ENCODE results near the gene MDM1.

MDM1 gene, protein sequence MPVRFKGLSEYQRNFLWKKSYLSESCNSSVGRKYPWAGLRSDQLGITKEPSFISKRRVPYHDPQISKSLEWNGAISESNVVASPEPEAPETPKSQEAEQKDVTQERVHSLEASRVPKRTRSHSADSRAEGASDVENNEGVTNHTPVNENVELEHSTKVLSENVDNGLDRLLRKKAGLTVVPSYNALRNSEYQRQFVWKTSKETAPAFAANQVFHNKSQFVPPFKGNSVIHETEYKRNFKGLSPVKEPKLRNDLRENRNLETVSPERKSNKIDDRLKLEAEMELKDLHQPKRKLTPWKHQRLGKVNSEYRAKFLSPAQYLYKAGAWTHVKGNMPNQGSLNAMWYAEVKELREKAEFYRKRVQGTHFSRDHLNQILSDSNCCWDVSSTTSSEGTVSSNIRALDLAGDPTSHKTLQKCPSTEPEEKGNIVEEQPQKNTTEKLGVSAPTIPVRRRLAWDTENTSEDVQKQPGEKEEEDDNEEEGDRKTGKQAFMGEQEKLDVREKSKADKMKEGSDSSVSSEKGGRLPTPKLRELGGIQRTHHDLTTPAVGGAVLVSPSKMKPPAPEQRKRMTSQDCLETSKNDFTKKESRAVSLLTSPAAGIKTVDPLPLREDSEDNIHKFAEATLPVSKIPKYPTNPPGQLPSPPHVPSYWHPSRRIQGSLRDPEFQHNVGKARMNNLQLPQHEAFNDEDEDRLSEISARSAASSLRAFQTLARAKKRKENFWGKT

GRCh38 chr12:68331869-68332727, at the start of gene MDM1:
MDM1 (minus strand) TSS chr12:68332362; CDS start chr12:68332245, 117 bp downstream.
- DNase-seq (ENCODE audit: low read depth, low spot score), result peak; percentile 94

DNA sequence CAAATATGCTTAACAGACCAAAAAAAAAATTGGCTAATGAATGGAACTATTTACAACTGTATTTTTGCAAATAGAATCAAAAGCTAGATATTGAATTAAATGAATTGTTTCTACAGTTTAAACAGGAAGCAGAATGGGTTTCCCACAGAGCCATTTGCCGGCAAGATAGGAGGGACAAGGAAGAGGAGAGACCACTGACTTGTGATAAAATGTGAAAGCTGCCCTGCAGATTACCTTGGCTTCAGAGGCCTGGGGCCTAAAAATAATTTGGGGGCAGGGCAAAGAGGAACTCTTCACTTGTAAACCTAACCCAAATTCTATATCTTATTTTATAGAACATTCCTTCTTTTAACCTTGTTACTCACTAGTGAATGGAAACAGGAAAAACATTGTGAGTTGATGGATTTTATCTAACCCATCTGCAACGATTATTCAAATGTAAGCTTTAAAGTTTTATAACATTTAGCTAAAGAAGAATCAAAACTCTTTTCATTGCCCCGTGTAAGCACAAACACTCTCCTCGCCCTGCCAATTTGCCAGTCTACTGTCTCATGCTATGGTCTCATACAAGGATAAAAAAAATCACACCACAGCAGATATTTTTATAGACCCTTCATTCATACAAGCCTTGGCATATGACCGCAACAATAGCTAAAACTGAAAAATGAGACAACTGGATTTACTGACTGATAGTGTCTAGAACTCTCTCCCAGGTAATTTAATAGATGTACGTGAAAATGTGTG, 49.5 kb upstream of the MDM1 start:
- no peak for DNase-seq (ENCODE audit: low read depth, low spot score)

DNA sequence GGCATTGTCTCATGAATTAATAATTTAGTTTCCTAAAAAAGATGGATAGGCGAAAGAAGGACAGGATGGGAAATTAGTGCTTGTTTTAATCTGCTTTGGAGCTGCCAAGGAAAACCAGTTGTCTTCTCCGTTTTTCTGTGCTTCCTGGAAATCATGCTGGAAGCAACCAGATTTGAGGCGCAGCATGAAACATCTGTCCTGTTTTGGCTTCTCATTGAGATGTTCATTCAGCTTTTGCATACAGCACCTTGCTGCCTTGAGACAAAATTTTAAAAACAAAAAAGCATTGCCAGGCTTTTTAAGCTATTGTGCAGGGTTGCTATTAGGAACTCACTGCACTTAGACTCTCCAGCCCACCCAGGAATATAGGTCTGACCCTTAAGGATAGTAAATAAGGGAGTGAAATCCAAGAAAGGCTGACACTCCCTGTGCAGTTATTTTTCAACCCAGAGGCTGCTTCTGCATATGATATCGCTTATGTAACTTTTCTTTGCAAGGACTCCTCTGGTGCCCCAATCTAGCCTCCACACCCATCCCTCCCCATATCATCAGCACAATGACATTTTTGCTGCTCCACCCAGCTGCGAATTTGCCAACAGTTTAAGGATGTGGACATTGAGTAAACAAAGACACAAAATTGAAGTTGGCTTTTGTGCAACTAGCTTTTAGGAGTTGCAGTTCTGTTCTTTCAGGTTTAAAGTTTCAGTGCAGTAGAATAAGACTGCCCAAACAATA, 46.9 kb upstream of the MDM1 start:
- DNase-seq (ENCODE audit: low read depth, low spot score), result no peak

- no peak for DNase-seq (ENCODE audit: low read depth, low spot score)
Observed at GRCh38 chr12:68377881-68378280, 45.7 kb upstream of the MDM1 start.

- DNase-seq (ENCODE audit: low read depth, low spot score), result no peak
Observed at GRCh38 chr12:68376901-68377300, 44.7 kb upstream of the MDM1 start.

GRCh38 chr12:68375756-68376695, 43.9 kb upstream of the MDM1 start:
- no peak for DNase-seq (ENCODE audit: low read depth, low spot score)

DNA sequence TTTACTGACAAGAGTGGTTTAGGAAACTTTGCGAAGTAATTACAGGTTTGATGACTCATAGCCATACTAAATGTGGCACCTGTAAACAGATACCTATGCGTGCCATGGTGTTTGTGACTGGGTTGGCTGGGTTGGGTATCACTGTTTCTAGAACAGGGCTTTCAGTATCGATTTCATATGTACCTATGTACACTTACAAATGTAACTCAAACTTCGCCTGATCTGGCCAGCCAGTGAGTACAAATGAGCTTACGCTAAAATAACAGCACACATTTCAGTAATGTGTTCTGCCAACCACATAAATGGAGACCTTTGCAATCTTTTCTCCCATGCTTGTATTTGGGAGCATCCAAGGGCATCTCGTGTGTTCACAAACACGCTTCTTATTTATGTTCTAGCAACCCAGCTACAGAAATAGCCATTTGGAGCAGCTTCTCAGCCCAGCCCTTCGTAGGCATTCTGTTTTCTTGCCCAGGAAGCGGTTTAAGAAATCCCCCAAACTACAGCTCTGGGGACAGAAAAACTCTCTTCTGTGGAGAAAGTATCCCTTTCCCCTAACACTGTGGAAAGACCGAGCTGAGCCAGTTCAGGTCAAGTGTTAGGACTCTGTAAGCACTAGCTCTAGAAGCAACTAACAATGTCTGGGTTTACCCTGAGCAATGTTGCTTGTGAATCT, 42.3 kb upstream of the MDM1 start:
- DNase-seq (ENCODE audit: low read depth, low spot score), result no peak

DNA sequence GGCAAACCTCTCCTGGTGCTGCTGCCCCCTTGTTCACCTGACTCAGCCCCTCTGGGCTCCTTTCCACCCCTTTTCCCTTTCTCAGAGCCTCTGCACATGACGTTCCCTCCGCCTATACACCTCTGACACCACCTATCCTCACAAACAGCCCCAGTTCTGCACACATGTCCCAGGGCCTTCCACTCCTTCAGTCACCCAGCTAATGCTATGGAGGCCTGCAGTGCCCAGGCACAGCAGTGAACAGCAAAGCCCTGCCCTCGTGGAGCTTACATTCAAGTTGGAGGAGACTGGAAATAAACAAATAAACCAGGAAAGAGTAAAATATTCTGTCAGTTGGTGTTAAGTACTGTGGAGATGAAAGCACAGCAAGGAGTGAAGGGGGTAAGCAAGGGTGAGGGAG, 38.5 kb upstream of the MDM1 start:
- DNase-seq (ENCODE audit: low read depth, low spot score), result no peak

GRCh38 chr12:68370006-68370590, 37.9 kb upstream of the MDM1 start:
- no peak for DNase-seq (ENCODE audit: low read depth, low spot score)

DNA sequence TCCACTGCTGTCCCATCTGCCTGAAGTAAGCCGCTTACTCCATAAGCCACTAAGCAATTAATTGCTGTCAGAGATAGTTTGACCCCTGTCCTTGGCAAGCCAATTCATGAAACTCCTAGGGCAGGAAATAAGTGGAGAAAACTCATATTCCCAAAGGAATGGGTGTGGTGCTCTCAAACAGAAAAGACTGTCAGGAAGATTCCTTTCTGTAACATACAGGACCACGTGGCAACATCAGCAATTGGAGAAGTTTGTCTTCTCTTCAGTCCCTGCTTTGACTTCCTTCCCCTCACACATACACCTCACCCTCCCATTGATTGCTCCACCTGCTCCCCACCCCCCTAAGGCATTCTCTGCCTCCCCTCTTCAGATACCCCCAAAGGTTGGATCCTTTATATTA, 36.2 kb upstream of the MDM1 start:
- DNase-seq (ENCODE audit: low read depth, low spot score), result no peak

DNA sequence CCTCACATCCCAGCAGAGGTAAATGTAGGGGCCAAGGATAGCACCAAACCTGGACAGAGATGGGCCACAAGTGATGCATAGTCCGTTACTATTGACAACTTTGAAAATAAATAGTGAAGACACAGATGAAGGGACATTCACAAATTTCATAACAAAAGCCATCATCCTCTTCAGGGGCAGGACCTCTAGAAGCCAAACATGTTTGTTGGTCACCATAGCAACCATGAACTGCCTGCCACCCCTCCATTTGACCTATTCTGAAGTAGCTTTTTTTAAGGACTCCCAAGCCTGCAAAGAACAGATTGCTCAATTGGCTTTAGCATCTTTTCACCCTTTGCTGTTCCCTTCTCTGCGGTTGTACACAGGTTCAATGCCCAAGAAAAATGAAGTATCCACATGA, 35.7 kb upstream of the MDM1 start:
- DNase-seq (ENCODE audit: low read depth, low spot score), result no peak

DNA sequence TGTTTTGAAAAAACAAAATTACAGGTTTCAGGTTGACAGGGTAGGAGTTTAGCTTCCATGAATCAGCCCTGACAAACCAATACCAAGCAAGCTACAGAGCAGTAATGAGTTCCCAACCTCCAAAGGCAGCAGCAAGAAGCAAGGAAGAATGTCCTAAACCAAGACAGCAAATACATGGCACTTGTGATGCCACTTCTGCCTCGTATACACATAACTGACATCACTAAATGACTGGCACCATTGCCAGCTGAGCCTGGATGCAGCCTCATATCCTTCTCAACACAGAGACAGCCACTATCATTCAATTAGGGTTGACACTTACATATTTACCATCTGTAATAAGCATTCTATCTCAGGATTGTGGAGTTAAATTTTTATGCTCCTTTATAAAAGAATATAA, 35.0 kb upstream of the MDM1 start:
- DNase-seq (ENCODE audit: low read depth, low spot score), result no peak

GRCh38 chr12:68364893-68365725, 32.9 kb upstream of the MDM1 start:
- DNase-seq (ENCODE audit: low read depth, low spot score), result peak; percentile 86

GRCh38 chr12:68364328-68364727, 32.2 kb upstream of the MDM1 start:
- no peak for DNase-seq (ENCODE audit: low read depth, low spot score)

- DNase-seq (ENCODE audit: low read depth, low spot score), result no peak
Observed at GRCh38 chr12:68361953-68362352, 29.8 kb upstream of the MDM1 start.

- no peak for DNase-seq (ENCODE audit: low read depth, low spot score)
Observed at GRCh38 chr12:68359674-68360073, 27.5 kb upstream of the MDM1 start.
